HG03060 (cell line): ENCODE data around the gene DNAH17.

ENCODE experiments used
- ATAC-seq: cut with Tn5 transposase; IDR thresholded peaks from one replicate; pipeline ENCODE4 v1.9.1; 2021; ENCODE audit warnings: low read depth, moderate number of reproducible peaks; ENCODE audit not compliant: unreplicated experiment

The DNAH17 gene

GRCh38 chr17:78605429-78605828 lies 28.2 kb upstream of the DNAH17 start:
- ATAC-seq: no peak

GRCh38 chr17:78602246-78602645 lies 25.1 kb upstream of the DNAH17 start:
- no peak for ATAC-seq

- no peak for ATAC-seq
These were observed 24.5 kb upstream of the DNAH17 start for GRCh38 chr17:78601577-78602190.

GRCh38 chr17:78600181-78600721 lies 23.1 kb upstream of the DNAH17 start:
- no peak for ATAC-seq

- no peak for ATAC-seq
These were observed 22.2 kb upstream of the DNAH17 start for GRCh38 chr17:78599419-78599818.

- no peak for ATAC-seq
These were observed 20.8 kb upstream of the DNAH17 start for GRCh38 chr17:78598013-78598471.

GRCh38 chr17:78596871-78597764 lies 19.9 kb upstream of the DNAH17 start:
- no peak for ATAC-seq

- ATAC-seq: no peak
These were observed 18.1 kb upstream of the DNAH17 start for GRCh38 chr17:78595135-78595810.

- no peak for ATAC-seq
These were observed 15.8 kb upstream of the DNAH17 start for GRCh38 chr17:78592991-78593329.

- ATAC-seq: no peak
These were observed 14.1 kb upstream of the DNAH17 start for GRCh38 chr17:78591263-78591671.

- ATAC-seq: no peak
These were observed 12.7 kb upstream of the DNAH17 start for GRCh38 chr17:78589885-78590284.

GRCh38 chr17:78589031-78589675 lies 12.0 kb upstream of the DNAH17 start:
- ATAC-seq: no peak

- ATAC-seq: no peak
These were observed 11.2 kb upstream of the DNAH17 start for GRCh38 chr17:78588258-78589030.

- no peak for ATAC-seq
These were observed 7.9 kb upstream of the DNAH17 start for GRCh38 chr17:78585006-78585630.

- ATAC-seq: no peak
These were observed 5.9 kb upstream of the DNAH17 start for GRCh38 chr17:78583091-78583490.

- no peak for ATAC-seq
These were observed 4.1 kb upstream of the DNAH17 start for GRCh38 chr17:78581304-78581703.

- ATAC-seq: no peak
These were observed 3.1 kb upstream of the DNAH17 start for GRCh38 chr17:78580277-78580804.

- ATAC-seq: no peak
These were observed 645 bp downstream of the DNAH17 start for GRCh38 chr17:78576389-78577112.

- ATAC-seq: no peak
These were observed 1.3 kb downstream of the DNAH17 start for GRCh38 chr17:78575899-78576298.
